Measurements from ENCODE around the gene YTHDC1.

DNA sequence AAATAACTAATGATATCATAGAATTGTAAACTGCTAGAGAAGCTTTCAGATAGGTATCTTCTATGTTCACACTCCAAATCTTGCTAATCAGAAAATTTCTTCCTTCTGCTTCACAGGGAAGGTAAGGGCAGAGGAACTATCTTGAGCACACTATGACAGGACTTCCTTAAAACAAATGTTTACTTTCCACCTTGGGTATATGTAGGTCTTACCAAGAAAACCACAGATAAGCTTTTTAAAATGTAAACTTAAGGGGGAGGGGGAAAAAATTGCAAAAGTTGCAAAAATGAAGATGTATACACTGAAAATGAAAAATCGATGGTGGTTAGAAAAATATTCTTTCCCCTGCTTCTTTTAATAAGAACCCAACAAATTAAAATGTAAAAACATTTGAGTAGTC is 30.9 kb downstream of the YTHDC1 start:
- TF ChIP-seq, protein P1, sequence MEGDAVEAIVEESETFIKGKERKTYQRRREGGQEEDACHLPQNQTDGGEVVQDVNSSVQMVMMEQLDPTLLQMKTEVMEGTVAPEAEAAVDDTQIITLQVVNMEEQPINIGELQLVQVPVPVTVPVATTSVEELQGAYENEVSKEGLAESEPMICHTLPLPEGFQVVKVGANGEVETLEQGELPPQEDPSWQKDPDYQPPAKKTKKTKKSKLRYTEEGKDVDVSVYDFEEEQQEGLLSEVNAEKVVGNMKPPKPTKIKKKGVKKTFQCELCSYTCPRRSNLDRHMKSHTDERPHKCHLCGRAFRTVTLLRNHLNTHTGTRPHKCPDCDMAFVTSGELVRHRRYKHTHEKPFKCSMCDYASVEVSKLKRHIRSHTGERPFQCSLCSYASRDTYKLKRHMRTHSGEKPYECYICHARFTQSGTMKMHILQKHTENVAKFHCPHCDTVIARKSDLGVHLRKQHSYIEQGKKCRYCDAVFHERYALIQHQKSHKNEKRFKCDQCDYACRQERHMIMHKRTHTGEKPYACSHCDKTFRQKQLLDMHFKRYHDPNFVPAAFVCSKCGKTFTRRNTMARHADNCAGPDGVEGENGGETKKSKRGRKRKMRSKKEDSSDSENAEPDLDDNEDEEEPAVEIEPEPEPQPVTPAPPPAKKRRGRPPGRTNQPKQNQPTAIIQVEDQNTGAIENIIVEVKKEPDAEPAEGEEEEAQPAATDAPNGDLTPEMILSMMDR (IDR thresholded peaks at IDR 0.05; ENCODE audit: poor library complexity), result no peak
- TF ChIP-seq EZH2 (IDR thresholded peaks at IDR 0.05; ENCODE audit: borderline replicate concordance), result no peak
